Stimulated activated CD8-positive, alpha-beta memory T cell treated with anti-CD3 and anti-CD28 coated beads, Interleukin-15, amount 100 ng/mL, for 1 hour (primary cell): ENCODE results near the gene C6orf62.
"Not testable (repeated sequence)": the region's sequence is repeated elsewhere in the genome, so short reads cannot be mapped to it uniquely, and the experiment has no call there.

Experiments
- DNase-seq: peaks from one replicate; pipeline ENCODE4 v3.0.0-alpha.2; 2020; ENCODE audit warnings: low read depth

The C6orf62 gene

DNA sequence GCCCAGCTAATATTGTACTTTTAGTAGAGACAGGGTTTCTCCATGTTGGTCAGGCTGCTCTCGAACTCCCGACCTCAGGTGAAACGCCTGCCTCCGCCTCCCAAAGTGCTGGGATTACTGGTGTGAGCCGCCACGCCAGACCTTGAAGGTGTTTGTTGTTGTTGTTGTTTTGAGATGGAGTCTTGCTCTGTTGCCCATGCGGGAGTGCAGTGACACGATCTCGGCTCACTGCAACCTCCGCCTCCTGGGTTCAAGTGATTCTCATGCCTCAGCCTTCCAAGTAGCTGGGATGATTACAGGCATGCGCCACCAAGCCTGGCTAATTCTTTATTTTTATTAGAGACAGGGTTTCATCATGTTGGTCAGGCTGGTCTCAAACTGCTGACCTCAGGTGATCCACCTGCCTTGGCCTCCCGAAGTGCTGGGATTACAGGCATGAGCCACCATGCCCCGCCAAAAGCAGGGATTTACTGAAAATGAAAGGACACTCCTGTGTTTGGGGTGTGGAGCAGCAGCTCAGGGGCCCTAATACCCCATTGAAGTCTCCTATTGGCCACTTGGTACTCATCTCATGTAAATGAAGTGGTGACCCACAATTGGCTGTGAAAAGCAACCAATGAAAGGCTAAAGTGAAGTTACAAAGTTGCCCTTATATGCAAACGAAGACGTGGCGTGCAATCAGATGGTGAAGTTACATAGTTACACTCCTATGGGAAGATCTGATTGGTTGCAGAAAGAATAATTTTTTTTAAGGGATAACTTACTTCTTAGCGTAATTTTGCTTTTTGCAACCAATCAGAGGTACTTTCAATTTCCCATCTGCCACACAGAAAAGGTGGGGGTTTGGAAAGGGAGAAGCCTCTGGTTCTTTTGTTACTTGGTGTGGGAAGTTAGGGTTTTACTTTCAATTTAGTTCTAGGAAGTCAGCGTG, 50.6 kb downstream of the C6orf62 start:
- not testable (repeated sequence) for DNase-seq

GRCh38 chr6:24667378-24667803, 51.6 kb downstream of the C6orf62 start:
- DNase-seq = no peak

GRCh38 chr6:24666641-24667377, 52.1 kb downstream of the C6orf62 start, which contains the start of the genes ACOT13 and TDP2:
Gene ACOT13, plus strand, starts transcription at chr6:24667077. Its CDS starts 187 bp downstream, at chr6:24667264.
Gene TDP2, minus strand, starts transcription at chr6:24666899. Its CDS starts 37 bp downstream, at chr6:24666862.
- peak; percentile 88 for DNase-seq

- DNase-seq = no peak
These were observed 52.8 kb downstream of the C6orf62 start for GRCh38 chr6:24666097-24666640.

GRCh38 chr6:24664046-24664987, 54.6 kb downstream of the C6orf62 start:
- DNase-seq = no peak

- DNase-seq = no peak
These were observed 55.8 kb downstream of the C6orf62 start for GRCh38 chr6:24663189-24663588.

- DNase-seq = no peak
These were observed 56.7 kb downstream of the C6orf62 start for GRCh38 chr6:24662236-24662635.

- not testable (repeated sequence) for DNase-seq
These were observed 57.2 kb downstream of the C6orf62 start for GRCh38 chr6:24661759-24662158.

DNA sequence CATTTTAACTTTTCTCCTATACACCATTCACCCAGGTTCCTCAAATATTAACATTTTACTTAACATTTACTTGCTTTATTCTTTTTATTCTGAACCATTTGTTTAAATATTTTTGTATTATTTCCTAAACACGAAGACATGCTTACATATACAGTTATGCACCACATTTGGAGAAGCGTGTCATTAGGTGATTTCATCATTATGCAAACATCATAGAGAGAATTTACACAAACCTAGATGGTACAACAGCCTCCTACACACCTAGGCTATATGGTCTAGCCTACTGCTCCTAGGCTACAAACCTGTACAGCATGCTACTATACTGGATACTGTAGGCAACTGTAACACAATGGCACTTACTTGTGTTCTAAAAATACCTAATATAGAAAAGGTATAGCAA, 58.8 kb downstream of the C6orf62 start:
- DNase-seq = no peak

DNA sequence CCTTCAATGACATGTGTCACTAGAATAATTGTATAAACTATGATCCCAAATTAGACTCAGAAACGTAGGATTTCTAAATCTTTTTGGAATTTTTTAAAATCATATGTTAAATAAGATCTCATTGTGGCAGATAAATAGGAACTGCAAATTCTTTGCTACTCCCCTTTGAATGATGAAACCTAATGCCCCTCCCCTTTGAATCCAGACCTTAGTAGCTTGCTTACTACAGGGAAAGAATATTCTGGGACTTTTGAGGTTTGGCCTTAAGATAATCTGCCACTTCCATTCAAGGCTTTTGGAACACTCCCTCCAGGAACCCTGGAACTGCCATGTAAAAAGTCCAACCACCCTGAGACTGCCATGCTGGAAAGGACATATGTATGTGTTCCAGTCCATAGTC, 59.4 kb downstream of the C6orf62 start:
- DNase-seq = no peak

- DNase-seq = no peak
These were observed 60.1 kb downstream of the C6orf62 start for GRCh38 chr6:24658573-24659560.

GRCh38 chr6:24655215-24655614, 63.7 kb downstream of the C6orf62 start:
- DNase-seq = no peak
